A549 (cell line): ENCODE results near the gene CCDC183.
"Not testable (repeated sequence)": the region's sequence is repeated elsewhere in the genome, so short reads cannot be mapped to it uniquely, and the experiment has no call there.

Experiments used
- CHD2 ChIP-seq: fragments of 150-350 bp; IDR thresholded peaks from 2 replicates; pipeline ENCODE4 v1.6.1; 2014; ENCODE audit warnings: low read length; ENCODE audit not compliant: partially characterized antibody
- CHD4 ChIP-seq: fragments of 200-600 bp; sonication (generic); IDR thresholded peaks from 2 replicates; pipeline ENCODE4 v1.6.1; 2016; ENCODE audit warnings: antibody characterized with exemption, mild to moderate bottlenecking, borderline replicate concordance
- EP300 ChIP-seq, 2 experiments: fragments of >200 bp; sonication (Bioruptor Twin); formaldehyde crosslinking; IDR thresholded peaks; 2 replicates in 1 of 2; 3 replicates in 1 of 2; pipeline ENCODE4 v1.6.1; 2016 to 2017
- ESRRA ChIP-seq: fragments of 150-350 bp; IDR thresholded peaks from 2 replicates; pipeline ENCODE4 v1.6.1; 2014; ENCODE audit warnings: mild to moderate bottlenecking, low read length, borderline replicate concordance
- FOSL2 ChIP-seq, 2 experiments: fragments of 450-650 bp in 1 of 2; fragments of >200 bp in 1 of 2; sonication (Bioruptor Twin) in 1 of 2; formaldehyde crosslinking; IDR thresholded peaks; 2 replicates each; pipeline versions ENCODE4 v1.5.0 to v1.6.1; 2016 to 2020; ENCODE audit warnings: mild to moderate bottlenecking in 1 of 2, moderate library complexity in 1 of 2
- GATA3 ChIP-seq: IDR thresholded peaks from 2 replicates; pipeline ENCODE4 v1.6.1; 2012; ENCODE audit warnings: borderline replicate concordance
- MAFK ChIP-seq: fragments of 450-650 bp; IDR thresholded peaks from 2 replicates; pipeline ENCODE4 v1.6.1; 2014; ENCODE audit not compliant: partially characterized antibody
- MAX ChIP-seq: IDR thresholded peaks from 2 replicates; pipeline ENCODE4 v1.6.1; 2012
- PBX3 ChIP-seq: IDR thresholded peaks from 2 replicates; pipeline ENCODE4 v1.6.1; 2012
- POLR2A ChIP-seq: IDR thresholded peaks from 2 replicates; pipeline ENCODE4 v1.6.1; 2012; ENCODE audit warnings: mild to moderate bottlenecking, low read length
- RFX5 ChIP-seq: fragments of 450-650 bp; IDR thresholded peaks from 2 replicates; pipeline ENCODE4 v1.7.1; 2014; ENCODE audit warnings: antibody characterized with exemption, mild to moderate bottlenecking, moderate library complexity
- ZFP36 ChIP-seq: fragments of 450-650 bp; IDR thresholded peaks from 2 replicates; pipeline ENCODE4 v1.6.1; 2014; ENCODE audit warnings: borderline replicate concordance; ENCODE audit not compliant: partially characterized antibody
- TF ChIP-seq, protein P1 (sequence below): fragments of >200 bp; sonication (Bioruptor Twin); formaldehyde crosslinking; IDR thresholded peaks from 3 replicates; pipeline ENCODE4 v1.5.1; 2016

DNA sequence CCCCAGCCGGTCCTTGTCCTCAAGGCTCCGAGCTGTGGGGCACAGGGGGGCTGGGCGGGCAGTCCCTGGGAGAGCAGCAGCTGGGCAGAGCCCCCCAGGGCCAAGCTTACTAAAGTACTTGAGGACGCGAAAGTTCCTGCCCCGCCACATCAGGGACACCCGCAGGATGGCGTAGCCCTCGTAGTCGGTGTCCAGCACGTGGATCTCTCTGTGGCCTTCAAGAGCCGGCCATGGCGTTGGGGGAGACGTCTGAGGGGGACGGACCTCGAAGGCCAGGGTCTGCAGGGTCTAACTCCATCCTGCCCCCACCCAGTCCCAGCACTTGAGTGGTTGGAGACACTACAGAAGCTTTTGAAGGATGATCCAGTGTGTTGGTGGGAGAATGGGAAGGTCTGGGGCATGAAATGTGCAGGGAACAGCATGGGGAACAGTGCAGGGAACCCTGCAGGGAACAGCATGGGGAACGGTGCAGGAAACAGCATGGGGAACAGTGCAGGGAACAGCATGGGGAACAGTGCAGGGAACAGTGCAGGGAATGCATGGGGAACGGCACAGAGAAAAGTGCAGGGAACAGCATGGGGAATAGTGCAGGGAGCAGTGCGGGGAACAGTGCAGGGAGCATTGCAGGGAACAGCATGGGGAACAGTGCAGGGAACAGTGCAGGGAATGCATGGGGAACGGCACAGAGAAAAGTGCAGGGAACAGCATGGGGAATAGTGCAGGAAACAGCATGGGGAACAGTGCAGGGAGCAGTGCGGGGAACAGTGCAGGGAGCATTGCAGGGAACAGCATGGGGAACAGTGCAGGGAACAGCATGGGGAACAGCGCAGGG lies 40.6 kb upstream of the CCDC183 start:
- TF ChIP-seq CHD2; GATA3; PBX3; CHD4; EP300 (IDR thresholded peaks at IDR 0.05); POLR2A; ZFP36; RFX5; ESRRA; MAX; FOSL2 (IDR thresholded peaks at IDR 0.05); FOSL2 (CRISPR knock-in tag; IDR thresholded peaks at IDR 0.05); MAFK: not testable (repeated sequence)
- TF ChIP-seq, protein P1, sequence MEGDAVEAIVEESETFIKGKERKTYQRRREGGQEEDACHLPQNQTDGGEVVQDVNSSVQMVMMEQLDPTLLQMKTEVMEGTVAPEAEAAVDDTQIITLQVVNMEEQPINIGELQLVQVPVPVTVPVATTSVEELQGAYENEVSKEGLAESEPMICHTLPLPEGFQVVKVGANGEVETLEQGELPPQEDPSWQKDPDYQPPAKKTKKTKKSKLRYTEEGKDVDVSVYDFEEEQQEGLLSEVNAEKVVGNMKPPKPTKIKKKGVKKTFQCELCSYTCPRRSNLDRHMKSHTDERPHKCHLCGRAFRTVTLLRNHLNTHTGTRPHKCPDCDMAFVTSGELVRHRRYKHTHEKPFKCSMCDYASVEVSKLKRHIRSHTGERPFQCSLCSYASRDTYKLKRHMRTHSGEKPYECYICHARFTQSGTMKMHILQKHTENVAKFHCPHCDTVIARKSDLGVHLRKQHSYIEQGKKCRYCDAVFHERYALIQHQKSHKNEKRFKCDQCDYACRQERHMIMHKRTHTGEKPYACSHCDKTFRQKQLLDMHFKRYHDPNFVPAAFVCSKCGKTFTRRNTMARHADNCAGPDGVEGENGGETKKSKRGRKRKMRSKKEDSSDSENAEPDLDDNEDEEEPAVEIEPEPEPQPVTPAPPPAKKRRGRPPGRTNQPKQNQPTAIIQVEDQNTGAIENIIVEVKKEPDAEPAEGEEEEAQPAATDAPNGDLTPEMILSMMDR = not testable (repeated sequence)
